HG03196 (cell line): Measurements from ENCODE around the gene LIN9.
A peak's percentile ranks its signal among the peaks of the same experiment; 100 is the strongest.
"Not testable (repeated sequence)": the region's sequence is repeated elsewhere in the genome, so short reads cannot be mapped to it uniquely, and the experiment has no call there.

Experiments used
- ATAC-seq: cut with Tn5 transposase; IDR thresholded peaks from one replicate; pipeline ENCODE4 v1.9.1; 2021; ENCODE audit not compliant: unreplicated experiment

The LIN9 gene

DNA sequence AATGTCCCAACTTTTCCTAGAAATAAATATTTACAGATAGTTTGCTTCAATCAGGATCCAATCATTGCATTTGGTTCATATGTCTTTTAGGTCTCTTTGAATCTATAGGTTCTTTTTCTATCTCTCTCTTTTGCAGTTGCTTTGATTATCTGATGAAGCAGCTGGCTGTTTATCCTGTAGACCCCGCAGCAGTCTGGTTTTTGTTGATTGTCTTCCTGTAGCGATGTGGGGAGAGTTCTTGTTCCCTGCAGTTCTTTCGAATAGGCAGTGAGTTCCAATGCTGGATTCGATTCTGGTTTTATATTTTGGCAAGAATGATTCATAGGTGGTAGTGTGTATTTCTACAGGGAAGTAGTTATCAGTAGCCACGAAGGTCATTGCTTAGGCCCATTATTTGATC, 92.9 kb downstream of the LIN9 start:
- ATAC-seq, result no peak

GRCh38 chr1:226215239-226215638, 93.7 kb downstream of the LIN9 start:
- ATAC-seq, result no peak

- no peak for ATAC-seq
These were observed 96.4 kb downstream of the LIN9 start for GRCh38 chr1:226212545-226212944.

DNA sequence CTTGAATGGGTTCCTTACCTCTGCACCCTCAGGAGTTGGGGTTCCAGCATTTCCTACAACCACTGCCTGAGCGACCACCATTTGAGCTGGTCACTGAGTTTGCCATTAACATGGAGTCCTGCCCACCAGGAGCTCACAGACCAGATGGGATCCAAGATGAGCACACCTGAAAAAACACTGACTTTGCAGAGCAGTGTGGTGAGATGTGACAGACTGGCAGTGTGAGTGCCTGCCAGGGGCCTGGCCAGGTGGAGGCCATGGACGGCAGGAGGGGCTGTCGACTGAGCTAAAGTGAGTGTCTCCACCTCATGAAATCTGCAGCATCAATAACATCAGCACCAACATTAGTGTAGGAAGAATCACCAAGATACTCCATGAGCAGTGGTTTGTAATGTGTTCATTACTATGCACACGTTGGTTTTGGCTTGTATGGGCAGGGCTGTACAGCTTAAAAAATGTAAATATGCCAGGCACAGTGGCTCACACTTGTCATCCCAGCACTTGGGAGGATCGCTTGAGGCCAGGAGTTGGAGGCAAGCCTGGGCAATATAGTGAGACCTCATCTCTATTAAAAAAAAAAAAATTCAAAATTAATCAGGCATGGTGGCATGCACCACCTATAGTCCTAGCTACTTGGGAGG, 97.7 kb downstream of the LIN9 start:
- ATAC-seq, result no peak

DNA sequence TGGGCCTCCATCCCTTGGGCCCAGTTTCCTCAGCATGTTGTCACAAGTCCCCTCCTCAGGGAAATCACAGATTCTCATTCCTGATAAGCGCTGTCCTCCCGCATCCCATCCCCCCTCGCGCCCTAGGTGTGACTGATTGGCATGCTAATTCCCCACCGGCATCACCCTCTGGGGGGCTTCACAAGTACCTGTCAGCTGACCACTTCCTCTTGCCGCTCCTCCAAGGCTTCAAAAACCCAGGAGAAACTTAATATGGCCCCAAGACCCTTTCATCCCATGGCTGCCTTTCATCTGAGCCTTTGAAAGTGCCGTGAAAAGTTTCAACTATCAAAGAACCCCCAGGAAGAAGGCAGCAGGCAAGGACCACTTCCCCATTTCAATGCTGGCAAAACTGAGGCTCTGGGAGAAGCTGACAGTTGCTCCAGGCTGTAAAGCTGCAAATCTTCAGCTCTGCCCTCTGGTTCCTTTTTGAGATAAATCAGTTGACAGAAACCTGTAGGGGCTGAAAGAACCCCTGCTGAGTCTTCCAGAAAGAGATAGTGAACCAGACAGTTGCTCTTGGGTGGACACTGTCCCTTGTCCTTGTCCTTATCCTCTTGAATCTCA, 98.3 kb downstream of the LIN9 start:
- ATAC-seq, result no peak

DNA sequence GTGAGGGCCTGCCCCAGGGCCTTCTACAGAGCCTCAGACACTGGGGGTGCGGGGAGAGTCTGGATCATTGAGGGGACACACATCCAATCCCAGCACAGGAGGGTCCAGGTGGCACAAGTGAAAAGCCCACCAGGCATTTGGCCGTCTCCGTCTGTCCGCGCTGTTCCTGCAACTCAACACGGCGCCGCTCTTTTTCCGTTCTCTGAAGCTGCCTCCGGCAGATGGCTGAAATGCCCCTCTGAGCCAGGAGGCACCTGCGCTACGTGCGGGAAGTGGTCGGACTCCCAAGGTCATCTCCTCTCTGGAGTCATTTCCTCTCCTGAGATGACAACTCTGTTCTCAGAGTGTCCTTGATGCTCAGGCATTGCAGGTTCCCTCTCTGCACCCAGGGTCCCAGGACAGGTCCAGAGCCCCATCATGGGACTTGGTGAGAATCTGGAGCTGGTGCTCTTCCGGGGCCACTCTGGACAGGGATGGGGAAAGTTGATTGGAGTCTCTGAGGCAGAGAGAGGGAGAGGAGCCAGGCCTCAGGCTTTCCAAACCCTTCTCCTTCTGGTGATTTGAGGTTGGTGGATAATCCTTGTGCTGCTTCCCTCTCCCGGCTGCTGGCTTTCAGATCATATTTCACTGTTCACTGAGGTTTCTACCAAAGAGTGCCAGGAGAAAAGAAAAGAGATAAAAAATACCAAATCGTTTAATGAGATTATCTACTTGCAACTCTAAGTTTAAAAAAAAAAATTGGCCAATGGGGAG, 99.5 kb downstream of the LIN9 start:
- ATAC-seq, result no peak

GRCh38 chr1:226207048-226207447, 101.9 kb downstream of the LIN9 start:
- no peak for ATAC-seq

DNA sequence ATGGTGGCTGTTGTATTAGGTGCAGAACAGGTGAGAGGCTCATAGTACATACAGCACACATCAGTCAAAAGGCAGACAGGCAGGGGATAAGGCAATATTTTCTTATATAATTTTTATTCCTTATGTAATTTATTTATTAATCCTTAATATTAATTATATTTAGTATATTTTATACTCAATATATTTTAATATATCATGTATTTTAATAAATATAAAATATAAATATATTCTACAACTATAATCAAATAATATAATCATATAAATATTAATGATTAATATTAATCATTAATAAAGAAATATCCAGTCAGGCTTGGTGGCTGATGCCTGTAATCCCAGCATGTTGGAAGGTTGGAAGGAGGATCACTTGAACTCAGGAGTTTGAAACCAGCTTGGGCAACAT, 104.8 kb downstream of the LIN9 start:
- ATAC-seq, result no peak

DNA sequence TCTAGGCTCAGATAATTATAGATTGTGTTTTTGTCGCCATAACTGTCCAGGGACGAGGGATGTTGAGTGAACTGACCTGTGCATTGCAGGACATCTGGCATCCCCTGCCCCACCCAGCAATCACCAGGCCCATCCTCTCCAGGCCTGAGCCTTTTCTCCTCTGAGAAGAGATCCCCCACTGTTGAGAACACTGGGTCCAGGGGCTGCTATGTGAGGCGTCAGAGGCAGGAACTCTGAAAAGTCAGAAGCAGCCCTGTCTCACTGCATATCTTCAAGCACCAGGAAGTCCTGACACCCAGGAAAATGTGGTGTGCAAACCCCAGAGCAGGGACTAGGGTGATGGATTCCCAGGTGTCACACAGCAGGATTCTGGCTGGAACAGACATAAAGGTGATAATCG, 105.3 kb downstream of the LIN9 start:
- no peak for ATAC-seq

DNA sequence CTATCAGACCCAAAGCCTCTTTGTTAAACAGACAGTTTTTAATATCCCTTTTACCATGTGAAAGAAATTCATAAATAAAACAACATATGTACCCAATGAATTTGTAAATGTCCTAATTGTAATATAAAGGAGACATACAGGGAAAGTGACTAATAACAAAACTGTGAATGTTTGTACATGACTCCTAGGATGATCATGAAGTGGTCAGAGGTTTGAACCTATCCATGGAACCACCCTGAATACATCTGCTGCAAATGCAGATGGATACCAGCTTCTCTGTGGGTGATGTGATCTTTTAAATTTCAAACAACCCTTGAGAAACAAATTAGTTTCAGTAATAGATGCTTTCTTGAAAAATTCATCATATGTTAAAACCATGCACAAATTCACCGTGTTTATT, 105.7 kb downstream of the LIN9 start:
- ATAC-seq, result no peak

GRCh38 chr1:226202666-226203065, 106.3 kb downstream of the LIN9 start:
- ATAC-seq, result not testable (repeated sequence)

- ATAC-seq, result no peak
These were observed 106.7 kb downstream of the LIN9 start for GRCh38 chr1:226202246-226202645.

DNA sequence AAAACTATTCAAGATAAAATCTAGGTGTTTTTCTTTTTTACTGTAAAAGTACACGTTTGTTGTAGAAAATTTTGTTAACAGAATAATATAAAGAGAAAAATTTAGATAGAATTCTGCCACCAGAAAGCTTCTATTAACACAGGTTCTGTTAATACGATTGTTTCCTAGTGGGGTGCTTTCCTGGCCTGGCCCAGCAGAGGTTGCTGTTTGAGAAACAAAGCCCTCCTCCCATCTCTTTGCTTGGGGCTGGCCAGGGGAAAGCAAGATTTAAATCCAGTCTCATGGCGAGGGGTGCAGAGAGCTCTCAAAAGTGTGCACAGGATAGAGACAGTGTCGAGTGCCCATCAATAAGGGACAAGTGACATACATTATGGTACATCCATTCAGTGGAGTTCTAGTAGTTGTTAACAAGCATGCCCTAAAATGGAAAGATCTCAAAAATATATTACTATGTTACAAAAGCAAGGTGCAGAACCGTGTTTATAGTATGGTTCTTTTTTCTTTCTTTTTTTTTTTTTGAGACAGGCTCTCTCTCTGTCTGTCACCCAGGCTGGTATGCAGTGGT, 107.9 kb downstream of the LIN9 start:
- ATAC-seq, result peak; percentile 50

- ATAC-seq, result no peak
These were observed 109.0 kb downstream of the LIN9 start for GRCh38 chr1:226199971-226200370.

GRCh38 chr1:226195144-226195543, 113.8 kb downstream of the LIN9 start:
- ATAC-seq, result no peak

DNA sequence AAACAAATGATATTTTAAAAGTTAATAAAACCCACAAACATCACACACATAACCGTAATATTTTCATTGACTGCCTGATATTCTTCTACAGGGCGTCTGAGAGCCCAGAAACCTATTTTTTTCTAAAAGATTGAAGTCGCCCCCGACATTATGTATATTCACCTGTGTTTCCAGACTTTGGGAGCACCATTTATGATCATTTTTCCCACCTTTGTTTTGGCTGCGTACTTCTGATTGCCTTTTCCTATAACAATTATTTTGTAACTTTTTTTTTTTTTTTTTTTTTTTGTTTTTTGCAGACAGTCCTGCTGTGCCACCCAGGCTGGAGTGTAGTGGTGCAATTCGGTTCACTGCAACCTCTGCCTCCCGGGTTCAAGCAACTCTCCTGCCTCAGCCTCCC, 121.6 kb downstream of the LIN9 start:
- ATAC-seq, result no peak

GRCh38 chr1:226187019-226187322, 122.0 kb downstream of the LIN9 start:
- ATAC-seq, result no peak

DNA sequence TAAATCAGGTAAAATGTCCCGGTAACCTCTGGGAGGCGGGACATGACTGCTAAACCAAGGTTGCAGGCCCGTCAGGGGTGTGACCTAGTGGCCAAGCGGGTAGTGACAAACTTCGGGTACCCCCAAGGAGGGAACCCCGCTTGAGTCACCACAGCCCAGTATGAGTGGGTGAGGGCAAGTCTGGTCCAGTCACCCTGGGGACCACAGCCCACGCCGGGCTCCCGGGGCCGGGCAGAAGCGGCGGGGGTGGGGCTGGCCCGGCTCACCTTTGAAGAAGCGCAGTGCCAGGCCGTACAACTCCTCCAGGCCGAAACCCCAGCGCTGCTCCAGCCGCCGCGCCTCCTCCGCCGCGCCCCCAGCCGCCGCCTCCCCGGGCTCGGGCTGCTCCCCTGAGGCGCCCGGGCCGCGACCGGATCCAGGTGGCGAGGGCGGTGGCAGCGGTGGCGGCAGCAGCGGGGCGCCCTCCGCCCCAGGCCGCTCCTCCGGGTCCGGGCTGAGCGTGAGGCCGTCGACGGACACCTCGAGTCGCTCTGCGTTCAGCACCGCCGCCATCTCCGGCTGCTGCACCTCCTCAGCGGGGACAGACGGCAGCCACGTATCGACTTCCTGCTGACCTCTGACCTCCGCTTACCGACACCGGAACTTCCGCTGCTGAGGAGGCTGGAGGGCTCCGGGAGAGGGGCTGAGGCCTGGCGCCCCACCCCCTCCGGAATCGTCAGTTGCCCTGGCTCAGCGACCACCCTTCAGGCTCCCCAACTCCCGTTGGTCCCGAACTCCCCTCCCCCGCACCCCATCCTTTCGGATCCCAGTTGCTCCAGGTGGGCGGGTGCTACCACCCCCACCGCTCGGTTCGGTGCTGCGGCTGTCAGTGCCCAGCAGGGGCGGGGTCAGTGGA, 122.6 kb downstream of the LIN9 start, which contains the start of gene ACBD3:
TSS of gene ACBD3 (minus strand) at position 618 of the 895 bp plus-strand sequence. CDS start at position 552, 66 bp downstream.
- peak; percentile 97 for ATAC-seq

DNA sequence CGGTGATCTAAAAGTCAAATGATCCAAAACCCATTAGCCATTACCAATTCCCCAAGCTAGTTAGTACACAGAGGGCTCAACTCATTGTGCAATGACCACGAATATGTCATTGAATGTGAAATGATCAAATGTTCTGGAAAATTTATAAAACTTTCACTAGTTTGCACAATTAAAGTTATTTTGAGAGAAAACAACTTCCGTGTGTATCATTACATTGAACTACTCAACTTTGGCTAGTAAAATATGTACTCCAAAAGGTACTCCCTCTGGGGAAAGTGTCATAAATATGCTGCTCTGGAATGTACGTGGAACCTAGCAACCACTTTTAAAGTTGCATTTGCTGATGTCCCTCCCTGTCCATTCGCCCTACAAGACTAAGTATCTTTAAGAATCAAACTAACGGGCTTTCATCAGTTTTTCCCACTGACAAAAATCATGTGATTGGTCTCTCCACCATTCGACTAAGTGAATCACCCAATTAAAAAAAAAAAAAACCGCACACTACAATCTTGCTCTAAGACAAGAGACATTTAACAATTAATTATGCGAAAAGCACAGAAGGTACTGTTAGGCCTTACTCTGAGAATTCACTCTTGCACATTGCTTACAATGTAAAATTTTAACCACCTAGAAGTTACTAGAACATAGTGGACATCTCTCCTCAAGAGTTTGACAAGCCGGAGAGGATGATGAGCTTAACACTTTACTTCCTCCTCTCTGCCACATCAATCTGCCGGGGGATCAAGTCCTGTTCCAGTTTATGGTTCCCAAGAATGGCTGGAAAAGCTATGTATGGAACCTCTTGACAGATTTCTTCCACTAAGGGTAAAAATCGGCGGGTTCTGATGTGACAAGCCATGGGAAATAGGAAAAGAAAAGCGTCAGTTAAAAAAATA, 123.6 kb downstream of the LIN9 start:
- ATAC-seq, result no peak
